SK-N-MC (cell line): Measurements from ENCODE around the gene ANO10.
"Not testable (repeated sequence)": the region's sequence is repeated elsewhere in the genome, so short reads cannot be mapped to it uniquely, and the experiment has no call there.

Experiments used
- EZH2 ChIP-seq: fragments of 200-600 bp; sonication (generic); IDR thresholded peaks from one replicate; pipeline ENCODE4 v1.6.1; 2017; ENCODE audit warnings: antibody characterized with exemption
- FOXP2 ChIP-seq: optimal IDR thresholded peaks from 2 replicates; pipeline ENCODE3; 2011; ENCODE audit warnings: mild to moderate bottlenecking, moderate library complexity; ENCODE audit not compliant: insufficient read depth; ENCODE audit errors: extremely low read length, control extremely low read depth
- POLR2AphosphoS5 ChIP-seq: IDR thresholded peaks from 2 replicates; pipeline ENCODE4 v1.6.1; 2012; ENCODE audit warnings: mild to moderate bottlenecking, low read depth, low read length, borderline replicate concordance

GRCh38 chr3:43661376-43661775 is 39.6 kb upstream of the ANO10 start:
- TF ChIP-seq EZH2, POLR2AphosphoS5, FOXP2: not testable (repeated sequence)
